H9 (cell line): ENCODE measurements around the gene WFDC2. TPM values are rescaled to one million over a fixed set of nuclear protein-coding genes. Genes with fewer than 3 reads are reported as not detected.

Source experiments
- DNase-seq: peaks from one replicate; pipeline ENCODE4 v3.0.0-alpha.2; 2017
- H2AFZ ChIP-seq: one replicate; pipeline ENCODE4 v1.6.1; 2013; ENCODE audit warnings: mild to moderate bottlenecking, low read length, control low read depth, moderate library complexity
- H2AK5ac ChIP-seq: 2 replicates; pipeline ENCODE4 v1.6.1; 2013; ENCODE audit warnings: low read length, control low read depth, mixed read lengths; ENCODE audit not compliant: insufficient read length
- H2BK120ac ChIP-seq: one replicate; pipeline ENCODE4 v1.6.1; 2013; ENCODE audit warnings: low read depth, mild to moderate bottlenecking, low read length, control low read depth, inconsistent platforms; ENCODE audit not compliant: poor library complexity, severe bottlenecking
- H2BK12ac ChIP-seq: 2 replicates; pipeline ENCODE4 v1.6.1; 2013; ENCODE audit warnings: low read length, control low read depth, mixed read lengths, low read depth; ENCODE audit not compliant: insufficient read length
- H2BK15ac ChIP-seq: 2 replicates; pipeline ENCODE4 v1.6.1; 2013; ENCODE audit warnings: low read depth, low read length, control low read depth
- H2BK20ac ChIP-seq: one replicate; pipeline ENCODE4 v1.6.1; 2013; ENCODE audit warnings: low read depth, mild to moderate bottlenecking, low read length, control low read depth, inconsistent platforms; ENCODE audit not compliant: poor library complexity, severe bottlenecking
- H2BK5ac ChIP-seq: 2 replicates; pipeline ENCODE4 v1.6.1; 2013; ENCODE audit warnings: low read length, control low read depth, mixed read lengths; ENCODE audit not compliant: insufficient read length
- H3K14ac ChIP-seq: 2 replicates; pipeline ENCODE4 v1.6.1; 2013; ENCODE audit warnings: low read length, control low read depth; ENCODE audit not compliant: insufficient read depth
- H3K18ac ChIP-seq: 2 replicates; pipeline ENCODE4 v1.6.1; 2013; ENCODE audit warnings: low read depth, mild to moderate bottlenecking, mixed read lengths, low read length, control low read depth; ENCODE audit not compliant: insufficient read length
- H3K23ac ChIP-seq: 2 replicates; pipeline ENCODE4 v1.6.1; 2013; ENCODE audit warnings: low read length, control low read depth, mixed read lengths, low read depth; ENCODE audit not compliant: insufficient read length
- H3K23me2 ChIP-seq: 2 replicates; pipeline ENCODE4 v1.6.1; 2013; ENCODE audit warnings: low read depth, mild to moderate bottlenecking, mixed read lengths, low read length, control low read depth; ENCODE audit not compliant: insufficient read length, poor library complexity, severe bottlenecking
- H3K27ac ChIP-seq: 2 replicates; pipeline ENCODE4 v1.5.1; 2013; ENCODE audit warnings: low read length, control low read depth, mixed read lengths, low read depth; ENCODE audit not compliant: insufficient read length
- H3K27me3 ChIP-seq: 2 replicates; pipeline ENCODE4 v1.6.1; 2013; ENCODE audit warnings: low read length, control low read depth, inconsistent platforms; ENCODE audit not compliant: insufficient read depth
- H3K4ac ChIP-seq: 2 replicates; pipeline ENCODE4 v1.6.1; 2013; ENCODE audit warnings: low read depth, mild to moderate bottlenecking, control low read depth, inconsistent platforms, low read length, moderate library complexity
- H3K4me1 ChIP-seq: 2 replicates; pipeline ENCODE4 v1.6.1; 2013; ENCODE audit warnings: low read length, control low read depth, inconsistent platforms; ENCODE audit not compliant: insufficient read depth
- H3K4me2 ChIP-seq: 2 replicates; pipeline ENCODE4 v1.6.1; 2013; ENCODE audit warnings: low read length, control low read depth, mixed read lengths; ENCODE audit not compliant: insufficient read length, insufficient read depth
- H3K56ac ChIP-seq: 2 replicates; pipeline ENCODE4 v1.6.1; 2013; ENCODE audit warnings: low read depth, mild to moderate bottlenecking, mixed read lengths, low read length, control low read depth; ENCODE audit not compliant: insufficient read length
- H3K79me1 ChIP-seq: 2 replicates; pipeline ENCODE4 v1.6.1; 2013; ENCODE audit warnings: low read depth, mild to moderate bottlenecking, moderate library complexity, low read length, control low read depth, inconsistent platforms; ENCODE audit not compliant: insufficient read depth, poor library complexity, severe bottlenecking
- H3K79me2 ChIP-seq: 2 replicates; pipeline ENCODE4 v1.6.1; 2013; ENCODE audit warnings: low read length, control low read depth, inconsistent platforms; ENCODE audit not compliant: insufficient read depth
- H3K9ac ChIP-seq: 2 replicates; pipeline ENCODE4 v1.6.1; 2013; ENCODE audit warnings: low read length, control low read depth, mixed read lengths; ENCODE audit not compliant: insufficient read length; ENCODE audit errors: extremely low read depth
- H3K9me3 ChIP-seq: one replicate; pipeline ENCODE4 v1.6.1; 2013; ENCODE audit warnings: low read depth, low read length, inconsistent platforms; ENCODE audit not compliant: control insufficient read depth
- H3T11ph ChIP-seq: one replicate; pipeline ENCODE4 v1.6.1; 2013; ENCODE audit warnings: mild to moderate bottlenecking, low read length, control low read depth, inconsistent platforms
- H4K20me1 ChIP-seq: one replicate; pipeline ENCODE4 v1.6.1; 2013; ENCODE audit not compliant: control insufficient read depth, insufficient read length, insufficient read depth
- H4K5ac ChIP-seq: 2 replicates; pipeline ENCODE4 v1.6.1; 2013; ENCODE audit warnings: low read depth, mild to moderate bottlenecking, mixed read lengths, low read length, control low read depth; ENCODE audit not compliant: insufficient read length
- H4K8ac ChIP-seq: replicated peaks from 2 replicates; pipeline ENCODE4 v1.6.1; 2013; ENCODE audit warnings: low read length, control low read depth, mixed read lengths, low read depth; ENCODE audit not compliant: insufficient read length
- H4K91ac ChIP-seq: 2 replicates; pipeline ENCODE4 v1.6.1; 2013; ENCODE audit warnings: low read depth, mild to moderate bottlenecking, moderate library complexity, mixed read lengths, low read length, control low read depth; ENCODE audit not compliant: insufficient read length
- H3K27ac Mint-ChIP-seq, 3 experiments: 2 replicates in 2 of 3; 3 replicates in 1 of 3; pipeline ENCODE4 v1.8.0; 2020 to 2021; ENCODE audit warnings: mixed read lengths in 3 of 3, mild to moderate bottlenecking in 1 of 3, moderate library complexity in 1 of 3
- H3K27me3 Mint-ChIP-seq: 2 replicates; pipeline ENCODE4 v1.8.0; 2021; ENCODE audit warnings: low read depth, mild to moderate bottlenecking, moderate library complexity, mixed read lengths
- H3K36me3 Mint-ChIP-seq, 3 experiments: 2 replicates in 2 of 3; 3 replicates in 1 of 3; pipeline ENCODE4 v1.8.0; 2020 to 2021; ENCODE audit warnings: low read depth in 3 of 3, mixed read lengths in 3 of 3; ENCODE audit not compliant: insufficient read depth in 1 of 3
- H3K4me1 Mint-ChIP-seq, 2 experiments: 2 replicates each; pipeline ENCODE4 v1.8.0; 2020; ENCODE audit warnings: mixed read lengths in 2 of 2
- H3K4me3 Mint-ChIP-seq, 2 experiments: 2 replicates in 1 of 2; 3 replicates in 1 of 2; pipeline ENCODE4 v1.8.0; 2020 to 2021; ENCODE audit warnings: mild to moderate bottlenecking in 2 of 2, mixed read lengths in 2 of 2, moderate library complexity in 1 of 2
- H3K9me3 Mint-ChIP-seq, 2 experiments: 2 replicates in 1 of 2; 3 replicates in 1 of 2; pipeline ENCODE4 v1.8.0; 2020; ENCODE audit warnings: mild to moderate bottlenecking in 2 of 2, mixed read lengths in 2 of 2, moderate library complexity in 1 of 2
- CTCF ChIP-seq: fragments of 200-600 bp; sonication (generic); conservative IDR thresholded peaks from 3 replicates; pipeline ENCODE4 v1.8.0; 2021; ENCODE audit warnings: antibody characterized with exemption, mild to moderate bottlenecking
- WGBS: extraction: QIAGEN DNeasy Blood & Tissue Kit; methylation state at CpG from one replicate; pipeline ENCODE4 v1.1.7; 2013; ENCODE audit warnings: missing lambda C conversion rate, low lambda C conversion rate, mixed read lengths; ENCODE audit not compliant: insufficient read length; ENCODE audit errors: extremely low coverage; 5-methylcytosine and 5-hydroxymethylcytosine counted together
- total RNA-seq: library from RNA; stranded (reverse); gene quantifications from 2 replicates; pipeline ENCODE4 v1.2.1, GENCODE V29; 2021

WFDC2 gene
- total RNA-seq, 1 experiment from 2014 or later, result 57.1 TPM

GRCh38 chr20:45518282-45518681 lies 48.7 kb downstream of the WFDC2 start:
- Mint-ChIP-seq H3K36me3 (no peaks in the 10 kb centered on the region), H3K27ac (no peak overlapping the region), H3K4me1 (peaks cover 2 to 7% of the 10 kb centered on the region in 2 experiments; a peak in 1 of 4 replicates), H3K4me3 (no peak overlapping the region), H3K9me3 (no peaks in the 10 kb centered on the region; a peak in 1 of 5 replicates), H3K27me3 (peaks cover 8% of the 10 kb centered on the region)
- Histone ChIP-seq H4K8ac (no peak overlapping the region), H3K79me1 (no peaks in the 10 kb centered on the region), H2AK5ac (no peak overlapping the region), H3K14ac (no peak overlapping the region), H3K9me3 (no peaks in the 10 kb centered on the region), H4K91ac (no peak overlapping the region), H3K9ac (no peak overlapping the region), H3K56ac (no peak overlapping the region), H2BK5ac (no peak overlapping the region), H2BK20ac (no peak overlapping the region), H4K5ac (no peak overlapping the region), H3K23me2 (no peaks in the 10 kb centered on the region), H3K27me3 (no peaks in the 10 kb centered on the region), H3K18ac (no peak overlapping the region), H3K4me2 (no peak overlapping the region), H3K27ac (no peak overlapping the region), H2AFZ (no peak overlapping the region), H3K4ac (no peak overlapping the region), H2BK12ac (no peak overlapping the region), H3T11ph (no peak overlapping the region), H2BK15ac (no peak overlapping the region), H4K20me1 (no peaks in the 10 kb centered on the region), H3K23ac (no peak overlapping the region), H3K4me1 (no peaks in the 10 kb centered on the region), H3K79me2 (no peaks in the 10 kb centered on the region), H2BK120ac (no peak overlapping the region)
- no peak for TF ChIP-seq CTCF
- no peak for DNase-seq
- no CpG with 5 or more reads among the region's 2 CpGs for WGBS
